Spleen (tissue), 11 donors: Measurements from ENCODE around the gene BRD2. TPM values are rescaled to one million over a fixed set of nuclear protein-coding genes. Genes with fewer than 3 reads are reported as not detected.

Experiments
- DNase-seq: peaks from one replicate; pipeline ENCODE4 v3.0.0-alpha.2; 2020
- H3K27ac ChIP-seq, 8 donors: fragments of 200-600 bp; sonication (generic) in 7 of 8; 1 replicate in 4 of 8; 2 replicates in 4 of 8; pipeline versions ENCODE4 v1.5.0 to v1.8.0; 2016 to 2021; ENCODE audit warnings: inconsistent platforms in 4 of 8, mild to moderate bottlenecking in 4 of 8, moderate library complexity in 1 of 8
- H3K27me3 ChIP-seq, 7 donors: fragments of 200-600 bp; sonication (generic) in 6 of 7; replicated peaks in 1 of 7; 1 replicate in 4 of 7; 2 replicates in 3 of 7; pipeline versions ENCODE4 v1.5.0 to v1.8.0; 2016 to 2021; ENCODE audit warnings: inconsistent platforms in 3 of 7, mild to moderate bottlenecking in 1 of 7
- H3K36me3 ChIP-seq, 6 donors: fragments of 200-600 bp; sonication (generic) in 5 of 6; 1 replicate in 4 of 6; 2 replicates in 2 of 6; pipeline versions ENCODE4 v1.5.0 to v1.8.0; 2016 to 2021; ENCODE audit warnings: inconsistent platforms in 2 of 6
- H3K4me1 ChIP-seq, 6 donors: fragments of 200-600 bp; sonication (generic) in 5 of 6; 1 replicate in 3 of 6; 2 replicates in 3 of 6; pipeline versions ENCODE4 v1.5.0 to v1.8.0; 2016 to 2021; ENCODE audit warnings: inconsistent platforms in 3 of 6
- H3K4me3 ChIP-seq, 8 donors: fragments of 200-600 bp; sonication (generic) in 7 of 8; 1 replicate in 4 of 8; 2 replicates in 4 of 8; pipeline versions ENCODE4 v1.5.0 to v1.8.0; 2016 to 2021; ENCODE audit warnings: inconsistent platforms in 4 of 8, mild to moderate bottlenecking in 4 of 8, moderate library complexity in 2 of 8
- H3K9me3 ChIP-seq, 8 donors: fragments of 200-600 bp; sonication (generic) in 7 of 8; 1 replicate in 4 of 8; 2 replicates in 4 of 8; pipeline versions ENCODE4 v1.5.0 to v1.8.0; 2016 to 2021; ENCODE audit warnings: inconsistent platforms in 4 of 8
- CTCF ChIP-seq, 11 experiments: fragments of 200-600 bp in 7 of 11; fragments of 450-650 bp in 4 of 11; sonication (generic) in 4 of 11; IDR thresholded peaks in 8 of 11; conservative IDR thresholded peaks in 3 of 11; 1 replicate in 7 of 11; 2 replicates in 4 of 11; pipeline versions ENCODE4 v1.4.0 to v1.8.0; 2016 to 2021; ENCODE audit warnings: antibody characterized with exemption in 11 of 11, inconsistent platforms in 4 of 11, mild to moderate bottlenecking in 1 of 11
- POLR2A ChIP-seq, 3 donors: fragments of 450-650 bp; IDR thresholded peaks; one replicate each; pipeline ENCODE4 v1.5.1; 2017; ENCODE audit warnings: antibody characterized with exemption in 3 of 3, mild to moderate bottlenecking in 1 of 3
- POLR2AphosphoS5 ChIP-seq, 3 donors: sonication (generic); formaldehyde crosslinking; IDR thresholded peaks; one replicate each; pipeline ENCODE4 v1.5.1; 2017; ENCODE audit warnings: antibody characterized with exemption in 3 of 3
- WGBS, 5 donors: extraction: QIAGEN DNeasy Blood & Tissue Kit in 3 of 5; methylation state at CpG; one replicate each; pipeline versions ENCODE4 v1.1.5 to v1.1.7; 2013 to 2018; 5-methylcytosine and 5-hydroxymethylcytosine counted together
- intact Hi-C: fragments of 100-400 bp; cut with DNase I; formaldehyde crosslinking; loops from one replicate; pipeline ENCODE4 v1.15.0; 2023; ENCODE audit warnings: low total_unique reads
- polyA plus RNA-seq, 3 donors: library from polyadenylated mRNA; stranded (reverse); fragments of 200-250 nt; gene quantifications; one replicate each; pipeline ENCODE4 v1.2.1, GENCODE V29; 2013
- total RNA-seq, 7 donors: library from RNA; depleted of rRNA in 3 of 7; stranded (reverse); fragments of >200 nt in 3 of 7; fragmentation: NEBNext Ultra II Directional in 4 of 7; extraction: Animal tissue kit (Norgen Biotek cat#: 25700) in 4 of 7; gene quantifications; one replicate each; pipeline versions ENCODE4 v1.1.0 to v1.2.1, GENCODE V29; 2016 to 2021
- donor health status: healthy with polysubstance abuse.
- donor health status: DM: no; HTN: no; CAD: no; lungs with moderate emphysema.
- donor health status: DM: no; HTN: no; CAD: no.
- donor health status: Bipolar disorder and iron deficiency.
- donor health status: healthy.
- donor health status: DM: no; HTN: no; CAD: no.
- donor health status: DM: yes; HTN: yes; CAD: no.

BRD2 gene
- total and polyA plus RNA-seq, 10 donors = 80.5 to 277 (median 217) TPM

- Histone ChIP-seq H3K4me3 (no peak overlapping the region), H3K27me3 (no peaks in the 10 kb centered on the region), H3K9me3 (no peaks in the 10 kb centered on the region), H3K36me3 (no peaks in the 10 kb centered on the region), H3K4me1 (peaks cover 0 to 8% (median 5%) of the 10 kb centered on the region in 6 donors), H3K27ac (no peak overlapping the region)
- TF ChIP-seq POLR2AphosphoS5 (IDR thresholded peaks at IDR 0.05) = no peak
- no peak for TF ChIP-seq CTCF (IDR thresholded peaks at IDR 0.05 in 8 of 11, conservative IDR thresholded peaks at IDR 0.05 in 3 of 11)
- no peak for TF ChIP-seq POLR2A (IDR thresholded peaks at IDR 0.05)
- intact Hi-C loops = no loop called here
- no peak for DNase-seq
- WGBS, 5 donors = 55 to 61% (median 56%) methylated on average over 2 of the region's 2 CpGs
Observed at GRCh38 chr6:32995448-32995847, 27.1 kb downstream of the BRD2 start.

GRCh38 chr6:33000055-33000454 is 31.7 kb downstream of the BRD2 start:
- Histone ChIP-seq H3K4me1 (peaks cover 0 to 12% (median 6%) of the 10 kb centered on the region in 6 donors), H3K27me3 (no peaks in the 10 kb centered on the region), H3K4me3 (no peak overlapping the region), H3K27ac (peak overlapping the region in 1 of 8 donors; percentile 5), H3K36me3 (peaks cover 0 to 1% (median 0%) of the 10 kb centered on the region in 6 donors), H3K9me3 (no peaks in the 10 kb centered on the region)
- TF ChIP-seq POLR2AphosphoS5 (IDR thresholded peaks at IDR 0.05) (no peak), CTCF (IDR thresholded peaks at IDR 0.05 in 8 of 11, conservative IDR thresholded peaks at IDR 0.05 in 3 of 11) (peak in 9 of 11 experiments; percentile 14 to 53 (median 34)), POLR2A (IDR thresholded peaks at IDR 0.05) (no peak)
- WGBS, 5 donors = 33 to 36% (median 36%) methylated on average over 8 of the region's 8 CpGs
- intact Hi-C loops = loop anchor here (10.0 kb wide), 2 partner anchors 95 to 235 kb away; no protein-coding TSS in a partner anchor
- no peak for DNase-seq

GRCh38 chr6:33001685-33002084 is 33.3 kb downstream of the BRD2 start:
- Histone ChIP-seq H3K4me1 (peaks cover 0 to 16% (median 7%) of the 10 kb centered on the region in 6 donors), H3K27me3 (no peaks in the 10 kb centered on the region), H3K36me3 (peaks cover 0 to 18% (median 8%) of the 10 kb centered on the region in 6 donors), H3K9me3 (no peaks in the 10 kb centered on the region), H3K27ac (no peak overlapping the region), H3K4me3 (no peak overlapping the region)
- TF ChIP-seq POLR2A (IDR thresholded peaks at IDR 0.05) (no peak), CTCF (IDR thresholded peaks at IDR 0.05 in 8 of 11, conservative IDR thresholded peaks at IDR 0.05 in 3 of 11) (no peak), POLR2AphosphoS5 (IDR thresholded peaks at IDR 0.05) (no peak)
- WGBS, 5 donors = 70 to 91% (median 78%) methylated on average over 4 of the region's 4 CpGs
- DNase-seq = no peak
- intact Hi-C loops = loop anchor here (10.0 kb wide), 2 partner anchors 93 to 233 kb away; no protein-coding TSS in a partner anchor

GRCh38 chr6:33004940-33005339 is 36.5 kb downstream of the BRD2 start:
- WGBS, 5 donors = 70 to 87% (median 81%) methylated on average over 6 of the region's 6 CpGs
- Histone ChIP-seq H3K9me3 (no peaks in the 10 kb centered on the region), H3K27me3 (no peaks in the 10 kb centered on the region), H3K4me1 (peaks cover 4 to 45% (median 35%) of the 10 kb centered on the region in 6 donors), H3K27ac (no peak overlapping the region), H3K4me3 (no peak overlapping the region), H3K36me3 (peaks cover 0 to 32% (median 14%) of the 10 kb centered on the region in 6 donors)
- intact Hi-C loops = loop anchor here (10.0 kb wide), 2 partner anchors 90 to 230 kb away; no protein-coding TSS in a partner anchor
- DNase-seq = no peak
- TF ChIP-seq CTCF (IDR thresholded peaks at IDR 0.05 in 8 of 11, conservative IDR thresholded peaks at IDR 0.05 in 3 of 11) (no peak), POLR2AphosphoS5 (IDR thresholded peaks at IDR 0.05) (no peak), POLR2A (IDR thresholded peaks at IDR 0.05) (no peak)
